ENCODE measurements around the gene PSMD13. TPM values are rescaled to one million over a fixed set of nuclear protein-coding genes. Genes with fewer than 3 reads are reported as not detected.

Gene PSMD13
- total and polyA plus RNA-seq, 2 of the 13 experiments (the other 11 are each of a cell fraction or from before 2014, with no cell fraction given): 83.0 to 117 TPM

- peaks cover 8% of the 10 kb centered on the region; the same call in 1 of the 2 replicates for H3K4me1 ChIP-seq (ENCODE audit: insufficient read depth, low read length)
- 47% methylated on average over 7 of the region's 15 CpGs for WGBS (ENCODE audit: low lambda C conversion rate)
- DNase-seq (ENCODE audit: low spot score): peak; percentile 45
- no TSS peak for BruUV-seq (replicated peaks)
- H4K20me1 ChIP-seq (ENCODE audit: insufficient read depth, low read length): no peaks in the 10 kb centered on the region
- H2AFZ ChIP-seq (ENCODE audit: low read length): no peak overlapping the region
- peaks cover 7 to 8% of the 10 kb centered on the region in 2 experiments; a peak in 2 of 5 replicates for H3K36me3 ChIP-seq (replicated peaks in 1 of 2; ENCODE audit: control insufficient read depth in 1 of 2, insufficient read depth in 2 of 2, low read length in 2 of 2)
- POLR2A ChIA-PET: no interaction called here
- H3K27me3 ChIP-seq (ENCODE audit: control insufficient read depth in 1 of 2, insufficient read depth in 2 of 2, low read length in 2 of 2): peaks cover 0 to 7% of the 10 kb centered on the region in 2 experiments; a peak in 1 of 5 replicates
- H3K9me3 ChIP-seq (ENCODE audit: low read length): no peaks in the 10 kb centered on the region
- ATAC-seq: peak; percentile 91
- no peaks in the 10 kb centered on the region for H3K79me2 ChIP-seq (ENCODE audit: insufficient read depth, low read length)
- intact Hi-C loops (cut with micrococcal nuclease; ENCODE audit: unreplicated experiment) (no loop called here), in situ Hi-C loops (cut with HindIII; ENCODE audit: extremely low pct_ligation_motif_present, low pct_unique_long_range_greater_than_20kb) (no loop called here)
- no peak overlapping the region for H3K4me2 ChIP-seq (ENCODE audit: low read depth, low read length)
- CTCF ChIA-PET (ENCODE audit: low intra/inter-chr PET ratio, low total read pairs): no interaction called here
- FAIRE-seq: peak; percentile 50
- H3K27ac ChIP-seq (ENCODE audit: extremely low read length, insufficient read depth, low read length): no peak overlapping the region
- no peak overlapping the region for H3K9ac ChIP-seq (ENCODE audit: insufficient read depth, low read depth, low read length)
- no peak overlapping the region for H3K4me3 ChIP-seq (replicated peaks in 1 of 3; ENCODE audit: insufficient read depth in 1 of 3, low read depth in 2 of 3, low read length in 3 of 3)
- TF ChIP-seq ZNF530 (CRISPR knock-in tag; IDR thresholded peaks at IDR 0.05; ENCODE audit: low read depth): no peak
- TF ChIP-seq ZNF460 (CRISPR knock-in tag; IDR thresholded peaks at IDR 0.05; ENCODE audit: borderline replicate concordance): no peak
- TF ChIP-seq NCOA1 (CRISPR knock-in tag; IDR thresholded peaks at IDR 0.05): no peak
- no peak for TF ChIP-seq GTF2F1 (IDR thresholded peaks at IDR 0.05; ENCODE audit: low read length)
- no peak for TF ChIP-seq ETS1 (CRISPR knock-in tag; IDR thresholded peaks at IDR 0.05)
- TF ChIP-seq STAG1 (CRISPR knock-in tag; IDR thresholded peaks at IDR 0.05): peak; percentile 84
- no peak for TF ChIP-seq ARNT (IDR thresholded peaks at IDR 0.05)
- TF ChIP-seq ZNF589 (CRISPR knock-in tag; conservative IDR thresholded peaks at IDR 0.05): no peak
- no peak for TF ChIP-seq MED8 (CRISPR knock-in tag; IDR thresholded peaks at IDR 0.05; ENCODE audit: insufficient replicate concordance)
- TF ChIP-seq PAWR (CRISPR knock-in tag; IDR thresholded peaks at IDR 0.05; ENCODE audit: borderline replicate concordance): no peak
- TF ChIP-seq RAD21 (CRISPR knock-in tag; IDR thresholded peaks at IDR 0.05): peak; percentile 78
- TF ChIP-seq ZNF687 (CRISPR knock-in tag; IDR thresholded peaks at IDR 0.05): peak; percentile 44; the same call in 1 of the 2 replicates
- TF ChIP-seq SMC3 (IDR thresholded peaks at IDR 0.05; ENCODE audit: low read length): peak; percentile 46
- no peak for TF ChIP-seq NR2F1 (CRISPR knock-in tag; IDR thresholded peaks at IDR 0.05)
- no peak for TF ChIP-seq ZNF607 (CRISPR knock-in tag; IDR thresholded peaks at IDR 0.05; ENCODE audit: borderline replicate concordance)
- TF ChIP-seq SOX13 (IDR thresholded peaks at IDR 0.05): no peak
- TF ChIP-seq SOX13 (CRISPR knock-in tag; conservative IDR thresholded peaks at IDR 0.05 in 1 of 2, IDR thresholded peaks at IDR 0.05 in 1 of 2): no peak
- peak; percentile 21; the same call in 1 of the 2 replicates for TF ChIP-seq ZNF350 (CRISPR knock-in tag; IDR thresholded peaks at IDR 0.05; ENCODE audit: borderline replicate concordance, low read depth)
- peak; percentile 32 for TF ChIP-seq XRCC5 (optimal IDR thresholded peaks at IDR 0.05; ENCODE audit: low read length)
- no peak for TF ChIP-seq KMT2B (CRISPR knock-in tag; IDR thresholded peaks at IDR 0.05)
- no peak for TF ChIP-seq ATF3 (CRISPR knock-in tag; IDR thresholded peaks at IDR 0.05)
These were observed 21.2 kb downstream of the PSMD13 start for GRCh38 chr11:257766-258493.

All from HepG2 (cell line).